H1 (cell line): Measurements from ENCODE around the gene C3orf20. TPM values are rescaled to one million over a fixed set of nuclear protein-coding genes. Genes with fewer than 3 reads are reported as not detected.

Source experiments
- CTCF ChIA-PET: fragments of 300-600 bp; sonication (Branson Sonifier 250); formaldehyde crosslinking; loops from one replicate; lab custom pipeline; 2021; ENCODE audit not compliant: partially characterized antibody; lab: Charles Lee
- POLR2A ChIA-PET: fragments of 300-600 bp; sonication (Branson Sonifier 250); formaldehyde crosslinking; loops from one replicate; lab custom pipeline; 2021; ENCODE audit warnings: inconsistent platforms; ENCODE audit not compliant: partially characterized antibody; lab: Charles Lee
- DNase-seq, 2 experiments: peaks; one replicate each; pipeline versions ENCODE4 v3.0.0 to v3.0.0-alpha.2; 2010 to 2022; ENCODE audit warnings: low spot score in 2 of 2, low read depth in 1 of 2, mixed read lengths in 1 of 2
- FAIRE-seq: peaks from 2 replicates; lab custom pipeline; 2011; peaks lifted over from hg19 to GRCh38; lab: Jason Lieb, UNC
- H2AFZ ChIP-seq: 2 replicates; pipeline ENCODE4 v1.8.1; 2012; ENCODE audit warnings: low read length, inconsistent platforms
- H2AK5ac ChIP-seq: 2 replicates; pipeline ENCODE4 v1.6.1; 2013; ENCODE audit warnings: low read depth, low read length
- H2BK120ac ChIP-seq: replicated peaks from 2 replicates; pipeline ENCODE3; 2013; ENCODE audit warnings: low read depth, low read length, inconsistent platforms
- H2BK12ac ChIP-seq: 2 replicates; pipeline ENCODE4 v1.6.1; 2013; ENCODE audit warnings: low read depth, low read length
- H2BK15ac ChIP-seq: 2 replicates; pipeline ENCODE4 v1.6.1; 2013; ENCODE audit warnings: low read length
- H2BK20ac ChIP-seq: 2 replicates; pipeline ENCODE4 v1.6.1; 2013; ENCODE audit warnings: low read length
- H2BK5ac ChIP-seq: 2 replicates; pipeline ENCODE4 v1.6.1; 2013; ENCODE audit warnings: low read depth, low read length
- H3K14ac ChIP-seq: 2 replicates; pipeline ENCODE4 v1.6.1; 2013; ENCODE audit warnings: inconsistent platforms; ENCODE audit not compliant: insufficient read length
- H3K18ac ChIP-seq: 2 replicates; pipeline ENCODE4 v1.6.1; 2013; ENCODE audit warnings: low read length; ENCODE audit errors: extremely low read depth
- H3K23ac ChIP-seq: 2 replicates; pipeline ENCODE4 v1.6.1; 2013; ENCODE audit warnings: inconsistent platforms; ENCODE audit not compliant: insufficient read length
- H3K23me2 ChIP-seq: 2 replicates; pipeline ENCODE4 v1.6.1; 2013; ENCODE audit warnings: low read depth, low read length
- H3K27ac ChIP-seq: 2 replicates; pipeline ENCODE4 v1.6.1; 2011; ENCODE audit warnings: low read depth, low read length, inconsistent platforms
- H3K27me3 ChIP-seq, 4 experiments: replicated peaks in 1 of 4; 1 replicate in 1 of 4; 2 replicates in 3 of 4; pipeline versions ENCODE4 v1.6.1 to v1.8.1; 2011 to 2013; ENCODE audit warnings: low read length in 3 of 4, mild to moderate bottlenecking in 3 of 4, inconsistent platforms in 2 of 4, mixed read lengths in 2 of 4, moderate library complexity in 1 of 4; ENCODE audit not compliant: control insufficient read depth in 3 of 4, insufficient read depth in 3 of 4; ENCODE audit errors: extremely low read depth in 1 of 4
- H3K36me3 ChIP-seq, 4 experiments: 2 replicates each; pipeline versions ENCODE4 v1.6.1 to v1.8.1; 2011 to 2013; ENCODE audit warnings: mild to moderate bottlenecking in 4 of 4, low read length in 3 of 4, moderate library complexity in 2 of 4, control low read depth in 1 of 4, inconsistent platforms in 1 of 4; ENCODE audit not compliant: insufficient read depth in 4 of 4, control insufficient read depth in 2 of 4
- H3K4ac ChIP-seq: replicated peaks from 2 replicates; pipeline ENCODE3; 2013; ENCODE audit warnings: low read length, low read depth, mixed read lengths, inconsistent platforms; ENCODE audit not compliant: insufficient read length
- H3K4me1 ChIP-seq, 4 experiments: replicated peaks in 1 of 4; 1 replicate in 1 of 4; 2 replicates in 3 of 4; pipeline versions ENCODE4 v1.6.1 to v1.8.1; 2011 to 2013; ENCODE audit warnings: low read length in 3 of 4, inconsistent platforms in 2 of 4, mixed read lengths in 1 of 4; ENCODE audit not compliant: insufficient read depth in 4 of 4, control insufficient read depth in 3 of 4
- H3K4me2 ChIP-seq, 2 experiments: 2 replicates each; pipeline versions ENCODE4 v1.6.1 to v1.8.1; 2011 to 2013; ENCODE audit warnings: low read depth in 2 of 2, low read length in 2 of 2, control low read depth in 1 of 2, inconsistent platforms in 1 of 2, mild to moderate bottlenecking in 1 of 2; ENCODE audit not compliant: insufficient read depth in 1 of 2
- H3K4me3 ChIP-seq, 4 experiments: fragments of 200-600, 300-600 bp in 1 of 4; sonication (generic), shearing (Covaris generic), sonication (Bioruptor Twin) in 1 of 4; 2 replicates each; pipeline versions ENCODE4 v1.5.1 to v1.8.1; 2011 to 2016; ENCODE audit warnings: low read length in 4 of 4, low read depth in 3 of 4, control low read depth in 2 of 4, inconsistent platforms in 2 of 4, mild to moderate bottlenecking in 2 of 4, mixed read lengths in 1 of 4, moderate library complexity in 1 of 4; ENCODE audit not compliant: insufficient read depth in 2 of 4; ENCODE audit errors: extremely low read depth in 1 of 4
- H3K56ac ChIP-seq: replicated peaks from 2 replicates; pipeline ENCODE3; 2013; ENCODE audit warnings: low read depth, mild to moderate bottlenecking, mixed read lengths, low read length, inconsistent platforms; ENCODE audit not compliant: insufficient read length
- H3K79me1 ChIP-seq: 2 replicates; pipeline ENCODE4 v1.6.1; 2013; ENCODE audit warnings: low read depth, low read length, control low read depth
- H3K79me2 ChIP-seq, 2 experiments: 2 replicates each; pipeline versions ENCODE4 v1.6.1 to v1.8.1; 2012 to 2013; ENCODE audit warnings: low read length in 2 of 2, mild to moderate bottlenecking in 2 of 2, inconsistent platforms in 1 of 2; ENCODE audit not compliant: insufficient read depth in 2 of 2, control insufficient read depth in 1 of 2
- H3K9ac ChIP-seq, 4 experiments: replicated peaks in 1 of 4; 1 replicate in 1 of 4; 2 replicates in 3 of 4; pipeline versions ENCODE4 v1.6.1 to v1.8.1; 2011 to 2013; ENCODE audit warnings: low read depth in 3 of 4, low read length in 3 of 4, control low read depth in 2 of 4, mild to moderate bottlenecking in 2 of 4, moderate library complexity in 2 of 4, inconsistent platforms in 1 of 4; ENCODE audit errors: extremely low read depth in 1 of 4
- H3K9me3 ChIP-seq, 2 experiments: 2 replicates each; pipeline versions ENCODE4 v1.6.1 to v1.8.1; 2012 to 2013; ENCODE audit warnings: mild to moderate bottlenecking in 2 of 2, moderate library complexity in 2 of 2, control low read depth in 1 of 2, inconsistent platforms in 1 of 2, low read depth in 1 of 2, low read length in 1 of 2, mixed read lengths in 1 of 2; ENCODE audit not compliant: insufficient read depth in 2 of 2
- H4K20me1 ChIP-seq, 2 experiments: replicated peaks in 1 of 2; 2 replicates each; pipeline versions ENCODE3 to v1.8.1; 2011 to 2013; ENCODE audit warnings: inconsistent platforms in 2 of 2, low read length in 2 of 2, mild to moderate bottlenecking in 1 of 2; ENCODE audit not compliant: insufficient read depth in 2 of 2, control insufficient read depth in 1 of 2
- H4K5ac ChIP-seq: 2 replicates; pipeline ENCODE4 v1.6.1; 2013; ENCODE audit warnings: low read length, low read depth, mixed read lengths, inconsistent platforms; ENCODE audit not compliant: insufficient read length
- H4K8ac ChIP-seq: 2 replicates; pipeline ENCODE4 v1.8.0; 2013; ENCODE audit warnings: mild to moderate bottlenecking, moderate library complexity, low read length, inconsistent platforms; ENCODE audit not compliant: insufficient read depth; ENCODE audit errors: extremely low read depth
- H4K91ac ChIP-seq: replicated peaks from 2 replicates; pipeline ENCODE3; 2013; ENCODE audit warnings: low read length, mixed read lengths, inconsistent platforms; ENCODE audit not compliant: insufficient read length
- BACH1 ChIP-seq: IDR thresholded peaks from 2 replicates; pipeline ENCODE4 v1.6.1; 2012; ENCODE audit warnings: low read length, improper control_type of control experiment
- CBX5 ChIP-seq: fragments of 300-800, 300-1000 bp; sonication (generic); IDR thresholded peaks from 2 replicates; pipeline ENCODE4 v1.7.1; 2016; ENCODE audit warnings: antibody characterized with exemption, low read length, low read depth
- CHD2 ChIP-seq: IDR thresholded peaks from 2 replicates; pipeline ENCODE4 v1.6.1; 2012; ENCODE audit warnings: low read length, improper control_type of control experiment
- CREB1 ChIP-seq: IDR thresholded peaks from 2 replicates; pipeline ENCODE4 v1.6.1; 2012; ENCODE audit warnings: inconsistent platforms
- CTBP2 ChIP-seq: IDR thresholded peaks from 2 replicates; pipeline ENCODE4 v1.7.0; 2011; ENCODE audit warnings: borderline replicate concordance, mild to moderate bottlenecking, moderate library complexity, mixed read lengths, low read length; ENCODE audit not compliant: insufficient read depth, insufficient read length
- MAFK ChIP-seq: IDR thresholded peaks from 2 replicates; pipeline ENCODE4 v1.6.1; 2012; ENCODE audit warnings: low read depth, mild to moderate bottlenecking, improper control_type of control experiment, low read length
- RXRA ChIP-seq: IDR thresholded peaks from 2 replicates; pipeline ENCODE4 v1.6.1; 2011; ENCODE audit warnings: low read depth, mild to moderate bottlenecking, low read length, moderate library complexity; ENCODE audit not compliant: insufficient read depth
- SP2 ChIP-seq: IDR thresholded peaks from 2 replicates; pipeline ENCODE4 v1.6.1; 2012; ENCODE audit warnings: mild to moderate bottlenecking, low read length, inconsistent platforms
- TBP ChIP-seq: IDR thresholded peaks from 2 replicates; pipeline ENCODE4 v1.6.1; 2011; ENCODE audit warnings: low read depth, low read length, improper control_type of control experiment
- WGBS, 2 experiments: shearing (Covaris generic) in 1 of 2; methylation state at CpG; one replicate each; pipeline versions ENCODE4 v1.1.6 to v1.1.7; 2013 to 2015; ENCODE audit warnings: low lambda C conversion rate in 2 of 2, mixed read lengths in 2 of 2, inconsistent platforms in 1 of 2, low coverage in 1 of 2, missing lambda C conversion rate in 1 of 2; ENCODE audit not compliant: insufficient replicate concordance in 2 of 2, insufficient coverage in 1 of 2, insufficient read length in 1 of 2; ENCODE audit errors: extremely low coverage in 1 of 2, missing lambda C conversion rate in 1 of 2; 5-methylcytosine and 5-hydroxymethylcytosine counted together
- polyA plus RNA-seq, 7 experiments: library from polyadenylated mRNA; depleted of rRNA in 3 of 7; stranded (reverse) in 5 of 7; unstranded in 2 of 7; fragments of >200 nt in 5 of 7; fragments of 200-250 nt in 2 of 7; gene quantifications; 1 replicate in 5 of 7; 2 replicates in 1 of 7; 4 replicates in 1 of 7; pipeline versions ENCODE4 v1.2.1 to v1.2.3, GENCODE V29; 2011 to 2013; ENCODE audit warnings: missing spikeins in 2 of 7, mixed read lengths in 2 of 7
- total RNA-seq: library from RNA; stranded (reverse); fragmentation: NEBNext Ultra II Directional; extraction: Animal tissue kit (Norgen Biotek cat#: 25700); gene quantifications from 2 replicates; pipeline ENCODE4 v1.2.1, GENCODE V29; 2021
- TF ChIP-seq, protein P1 (sequence below): IDR thresholded peaks from 2 replicates; pipeline ENCODE4 v1.6.1; 2012; ENCODE audit warnings: inconsistent platforms
- TF ChIP-seq, protein P2 (sequence below): IDR thresholded peaks from 2 replicates; pipeline ENCODE4 v1.6.1; 2012; ENCODE audit warnings: low read length, inconsistent platforms

C3orf20 gene
- total and polyA plus RNA-seq, 2 of the 8 experiments (the other 6 are each of a cell fraction or from before 2014, with no cell fraction given) = not detected

DNA sequence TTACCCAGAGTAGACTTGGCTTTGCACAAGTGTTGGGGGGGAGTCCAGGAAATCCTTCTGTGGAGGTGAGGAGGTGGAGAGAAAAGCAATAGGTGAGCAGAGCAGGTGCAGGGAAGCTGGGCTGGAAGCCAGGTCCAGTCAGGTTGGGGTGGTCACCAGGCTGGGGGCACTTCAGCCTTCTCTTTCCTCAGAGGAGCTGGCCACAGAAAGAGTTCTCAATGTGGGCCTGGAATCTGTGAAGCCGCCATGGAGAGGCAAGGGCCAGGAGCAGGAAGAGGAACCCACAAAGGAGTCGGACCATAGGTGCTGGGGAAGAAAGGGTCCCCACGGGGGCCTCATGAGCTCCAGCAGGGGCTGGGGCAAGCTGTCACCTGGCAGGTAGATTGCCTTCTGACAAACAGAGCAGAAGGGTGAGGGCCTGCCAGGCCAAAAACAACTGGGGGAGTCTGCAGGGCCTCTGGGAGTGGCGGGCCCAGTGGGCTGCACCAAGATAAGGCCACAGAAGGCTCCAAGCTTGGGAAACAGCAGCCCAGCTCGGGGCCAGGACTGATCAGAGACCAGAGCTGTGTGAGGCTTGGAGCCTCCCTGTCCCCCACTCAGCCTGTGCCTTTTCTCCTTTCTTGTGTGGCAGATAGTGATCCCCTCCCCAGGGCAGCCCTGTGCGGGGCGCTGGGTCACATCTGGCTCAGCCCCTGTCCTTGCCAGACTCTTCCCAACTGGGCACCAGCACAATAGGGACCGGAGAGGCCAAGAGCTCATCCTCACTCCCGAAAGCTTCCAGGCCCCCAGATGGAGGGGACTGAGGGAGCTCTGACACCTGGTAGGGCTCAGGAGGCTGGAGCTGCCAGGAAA is 90.9 kb downstream of the C3orf20 start:
- Histone ChIP-seq H3K27ac (no peak overlapping the region), H3K4me2 (no peak overlapping the region), H2BK120ac (no peak overlapping the region), H2BK5ac (no peak overlapping the region), H2BK20ac (no peak overlapping the region), H3K4ac (no peak overlapping the region), H3K79me1 (no peaks in the 10 kb centered on the region), H3K9ac (no peak overlapping the region), H2AFZ (no peak overlapping the region), H2BK12ac (no peak overlapping the region), H3K36me3 (no peaks in the 10 kb centered on the region), H3K79me2 (no peaks in the 10 kb centered on the region), H3K18ac (no peak overlapping the region), H3K14ac (no peak overlapping the region), H3K56ac (no peak overlapping the region), H4K91ac (no peak overlapping the region), H2AK5ac (no peak overlapping the region), H3K27me3 (no peaks in the 10 kb centered on the region), H3K4me1 (peaks cover 0 to 3% (median 0%) of the 10 kb centered on the region in 4 experiments; a peak in 1 of 7 replicates), H4K5ac (no peak overlapping the region), H4K8ac (no peak overlapping the region), H3K9me3 (no peaks in the 10 kb centered on the region), H3K23ac (no peak overlapping the region), H2BK15ac (no peak overlapping the region), H4K20me1 (no peaks in the 10 kb centered on the region), H3K23me2 (no peaks in the 10 kb centered on the region), H3K4me3 (no peak overlapping the region)
- ChIA-PET POLR2A (no interaction called here), CTCF (interaction anchor here (0.6 to 2.0 kb wide), 11 partner anchors 12 to 506 kb away, joined by 3 to 20 read pairs (median 3); no protein-coding TSS in a partner anchor)
- WGBS, 2 experiments = 86% methylated on average over 9 of the region's 9 CpGs; no CpG with 5 or more reads in 1 of the 2 experiments
- no peak for DNase-seq
- no peak for FAIRE-seq
- TF ChIP-seq BACH1 (no peak), TBP (no peak), MAFK (no peak), CREB1 (no peak), CBX5 (no peak), SP2 (no peak), CTBP2 (no peak), RXRA (no peak), CHD2 (no peak)
- TF ChIP-seq, protein P1, sequence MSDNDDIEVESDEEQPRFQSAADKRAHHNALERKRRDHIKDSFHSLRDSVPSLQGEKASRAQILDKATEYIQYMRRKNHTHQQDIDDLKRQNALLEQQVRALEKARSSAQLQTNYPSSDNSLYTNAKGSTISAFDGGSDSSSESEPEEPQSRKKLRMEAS = no peak
- TF ChIP-seq, protein P2, sequence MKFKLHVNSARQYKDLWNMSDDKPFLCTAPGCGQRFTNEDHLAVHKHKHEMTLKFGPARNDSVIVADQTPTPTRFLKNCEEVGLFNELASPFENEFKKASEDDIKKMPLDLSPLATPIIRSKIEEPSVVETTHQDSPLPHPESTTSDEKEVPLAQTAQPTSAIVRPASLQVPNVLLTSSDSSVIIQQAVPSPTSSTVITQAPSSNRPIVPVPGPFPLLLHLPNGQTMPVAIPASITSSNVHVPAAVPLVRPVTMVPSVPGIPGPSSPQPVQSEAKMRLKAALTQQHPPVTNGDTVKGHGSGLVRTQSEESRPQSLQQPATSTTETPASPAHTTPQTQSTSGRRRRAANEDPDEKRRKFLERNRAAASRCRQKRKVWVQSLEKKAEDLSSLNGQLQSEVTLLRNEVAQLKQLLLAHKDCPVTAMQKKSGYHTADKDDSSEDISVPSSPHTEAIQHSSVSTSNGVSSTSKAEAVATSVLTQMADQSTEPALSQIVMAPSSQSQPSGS = no peak
